GM18519 (cell line): Measurements from ENCODE around the gene ARHGAP31.
A peak's percentile ranks its signal among the peaks of the same experiment; 100 is the strongest.

ENCODE experiments used
- ATAC-seq: cut with Tn5 transposase; IDR thresholded peaks from one replicate; pipeline ENCODE4 v1.9.1; 2021; ENCODE audit warnings: mild to moderate bottlenecking, moderate library complexity; ENCODE audit not compliant: unreplicated experiment, low FRiP score

ARHGAP31 gene

GRCh38 chr3:119427669-119428068, 133.5 kb downstream of the ARHGAP31 start:
- no peak for ATAC-seq

- ATAC-seq, result no peak
These were observed 134.4 kb downstream of the ARHGAP31 start for GRCh38 chr3:119428538-119428937.

- ATAC-seq, result no peak
These were observed 139.6 kb downstream of the ARHGAP31 start for GRCh38 chr3:119433613-119434325.

GRCh38 chr3:119434703-119435102, 140.5 kb downstream of the ARHGAP31 start:
- no peak for ATAC-seq

- no peak for ATAC-seq
These were observed 142.8 kb downstream of the ARHGAP31 start for GRCh38 chr3:119436977-119437376.

- ATAC-seq, result no peak
These were observed 143.6 kb downstream of the ARHGAP31 start for GRCh38 chr3:119437691-119438258.

DNA sequence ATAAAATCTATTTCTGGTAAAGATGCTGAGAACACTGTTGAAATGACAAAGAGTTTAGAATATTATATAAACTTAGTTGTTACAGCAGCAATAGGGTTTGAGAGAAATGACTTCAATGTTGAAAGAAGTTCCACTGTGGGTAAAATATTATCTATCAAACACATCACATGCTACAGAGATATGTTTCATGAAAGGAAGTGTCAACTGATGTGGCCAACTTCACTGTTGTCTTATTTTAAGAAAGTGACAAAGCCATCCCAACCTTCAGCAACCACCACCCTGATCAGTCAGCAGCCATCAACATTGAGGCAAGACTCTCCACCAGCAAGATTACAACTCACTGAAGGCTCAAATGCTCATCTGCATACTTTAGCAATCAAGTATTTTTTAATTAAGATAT, 149.0 kb downstream of the ARHGAP31 start:
- ATAC-seq, result no peak

DNA sequence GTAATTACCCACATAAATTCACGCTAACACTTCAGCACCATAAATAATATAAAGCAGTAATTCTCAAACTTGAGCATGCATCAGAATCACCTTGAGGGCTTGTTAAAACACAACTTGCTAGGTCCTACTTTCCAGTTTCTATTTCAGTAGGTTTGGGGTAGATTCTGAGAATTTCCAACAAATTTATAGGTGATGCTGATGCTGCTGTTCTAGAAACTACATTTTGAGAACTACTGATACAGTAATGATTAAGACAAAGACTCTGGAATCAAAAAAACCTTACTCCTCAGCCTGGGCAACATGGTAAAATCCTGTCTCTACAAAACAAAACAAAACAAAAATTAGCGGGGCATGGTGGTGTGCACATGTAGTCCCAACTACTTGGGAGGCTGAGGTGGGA, 150.4 kb downstream of the ARHGAP31 start:
- no peak for ATAC-seq

- ATAC-seq, result no peak
These were observed 159.6 kb downstream of the ARHGAP31 start for GRCh38 chr3:119453822-119454221.

GRCh38 chr3:119456469-119456868, 162.3 kb downstream of the ARHGAP31 start:
- no peak for ATAC-seq

DNA sequence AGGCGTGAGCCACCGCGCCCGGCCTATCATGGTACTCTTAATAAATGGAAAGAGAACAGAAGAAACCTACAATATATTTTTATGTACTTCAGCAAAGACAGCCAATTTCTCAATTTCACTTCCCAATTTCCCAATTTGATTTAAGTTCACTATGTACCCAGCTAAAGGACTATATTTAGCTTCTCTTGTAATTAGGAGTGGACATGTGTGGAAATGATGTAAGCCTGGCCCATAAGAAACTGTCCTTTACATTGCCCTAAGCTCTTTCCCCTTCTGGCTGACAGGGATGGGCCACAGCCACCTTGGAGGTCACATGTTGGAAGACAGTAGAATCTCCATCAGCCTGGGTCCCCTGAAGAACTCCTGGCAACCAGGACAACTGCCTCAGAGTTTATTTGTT, 163.1 kb downstream of the ARHGAP31 start:
- ATAC-seq, result no peak

GRCh38 chr3:119463171-119464169, 169.3 kb downstream of the ARHGAP31 start, which contains the start of gene TMEM39A:
Gene TMEM39A (minus strand): TSS chr3:119463615. CDS start chr3:119462074, 1,541 bp downstream.
- peak; percentile 92 for ATAC-seq

DNA sequence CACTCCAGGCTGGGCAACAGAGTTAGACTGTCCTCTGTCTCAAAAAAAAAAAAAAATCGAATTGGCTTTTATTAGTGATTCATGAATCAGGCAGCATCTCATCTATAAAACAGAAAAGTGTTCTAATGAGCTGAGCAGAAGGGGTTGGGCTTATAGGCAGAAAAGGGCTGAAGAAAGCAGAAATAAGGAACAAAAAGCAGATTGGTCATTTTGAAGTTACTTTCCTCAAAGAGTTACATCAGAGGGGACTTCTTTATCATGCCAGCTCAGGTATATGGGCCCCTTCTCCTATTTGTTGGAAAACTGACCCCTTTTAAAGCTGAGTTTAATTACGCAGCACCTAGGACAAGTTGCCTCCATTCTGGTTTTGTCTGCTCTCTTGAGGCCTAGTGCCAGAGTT, 173.9 kb downstream of the ARHGAP31 start:
- ATAC-seq, result no peak

- ATAC-seq, result no peak
These were observed 175.4 kb downstream of the ARHGAP31 start for GRCh38 chr3:119469418-119470189.
